OCI-LY7 (cell line): ENCODE results near the gene C20orf202.
"Not testable (repeated sequence)": the region's sequence is repeated elsewhere in the genome, so short reads cannot be mapped to it uniquely, and the experiment has no call there.

Source experiments
- CTCF ChIP-seq: fragments of 200-600 bp; sonication (generic); conservative IDR thresholded peaks from 2 replicates; pipeline ENCODE4 v1.5.1; 2014; ENCODE audit warnings: mild to moderate bottlenecking, antibody characterized with exemption, low read length, moderate library complexity, mixed read lengths
- EZH2phosphoT487 ChIP-seq: fragments of 200-600 bp; sonication (generic); IDR thresholded peaks from 2 replicates; pipeline ENCODE4 v1.6.1; 2018; ENCODE audit warnings: low read depth, borderline replicate concordance, mild to moderate bottlenecking, mixed run types, antibody characterized with exemption, low read length, moderate library complexity, mixed read lengths

- TF ChIP-seq CTCF, EZH2phosphoT487: not testable (repeated sequence)
Measured at GRCh38 chr20:1216527-1217427, 13.5 kb downstream of the C20orf202 start.
